Osteoblast (primary cell): ENCODE measurements around the gene KLK15. TPM values are rescaled to one million over a fixed set of nuclear protein-coding genes. Genes with fewer than 3 reads are reported as not detected.

Source experiments
- DNase-seq: peaks from one replicate; pipeline ENCODE4 v3.0.0; 2011; ENCODE audit warnings: low spot score, mixed read lengths; ENCODE audit not compliant: insufficient read length; ENCODE audit errors: missing footprints
- H2AFZ ChIP-seq: 2 replicates; pipeline ENCODE4 v1.6.0; 2011; ENCODE audit warnings: mild to moderate bottlenecking, low read length
- H3K27ac ChIP-seq: 2 replicates; pipeline ENCODE4 v1.5.1; 2011; ENCODE audit warnings: mild to moderate bottlenecking, low read depth, low read length, moderate library complexity
- H3K27me3 ChIP-seq: 2 replicates; pipeline ENCODE4 v1.6.0; 2012; ENCODE audit warnings: mild to moderate bottlenecking, control low read depth, inconsistent platforms, low read length, moderate library complexity; ENCODE audit not compliant: insufficient read depth
- H3K36me3 ChIP-seq: 2 replicates; pipeline ENCODE4 v1.5.1; 2011; ENCODE audit warnings: mild to moderate bottlenecking, low read length, control low read depth, moderate library complexity; ENCODE audit not compliant: insufficient read depth
- H3K4me1 ChIP-seq: 2 replicates; pipeline ENCODE4 v1.5.1; 2011; ENCODE audit warnings: mild to moderate bottlenecking, low read length, control low read depth, moderate library complexity; ENCODE audit not compliant: insufficient read depth
- H3K4me2 ChIP-seq: 2 replicates; pipeline ENCODE4 v1.6.0; 2011; ENCODE audit warnings: mild to moderate bottlenecking, low read length; ENCODE audit not compliant: insufficient read depth
- H3K4me3 ChIP-seq: fragments of 200-600 bp; sonication (generic); 3 replicates; pipeline ENCODE4 v1.5.1; 2012; ENCODE audit warnings: mild to moderate bottlenecking, low read length, inconsistent platforms; ENCODE audit not compliant: insufficient read depth
- H3K79me2 ChIP-seq: 2 replicates; pipeline ENCODE4 v1.6.0; 2012; ENCODE audit warnings: mild to moderate bottlenecking, low read length, control low read depth, inconsistent platforms; ENCODE audit not compliant: insufficient read depth
- H3K9me3 ChIP-seq: 2 replicates; pipeline ENCODE4 v1.5.1; 2011; ENCODE audit warnings: low read depth, low read length, control low read depth
- H4K20me1 ChIP-seq: 2 replicates; pipeline ENCODE4 v1.6.0; 2012; ENCODE audit warnings: mild to moderate bottlenecking, low read length, control low read depth; ENCODE audit not compliant: insufficient read depth
- total RNA-seq: library from RNA; depleted of rRNA; stranded (reverse); fragments of >200 nt; gene quantifications from 2 replicates; pipeline ENCODE4 v1.2.3, GENCODE V29; 2012
- TF ChIP-seq, protein P1 (sequence below): IDR thresholded peaks from 2 replicates; pipeline ENCODE4 v1.5.1; 2011; ENCODE audit warnings: mild to moderate bottlenecking, low read depth, low read length, moderate library complexity; ENCODE audit errors: extremely low read depth

KLK15 gene
- total RNA-seq, 1 donor, result not detected

DNA sequence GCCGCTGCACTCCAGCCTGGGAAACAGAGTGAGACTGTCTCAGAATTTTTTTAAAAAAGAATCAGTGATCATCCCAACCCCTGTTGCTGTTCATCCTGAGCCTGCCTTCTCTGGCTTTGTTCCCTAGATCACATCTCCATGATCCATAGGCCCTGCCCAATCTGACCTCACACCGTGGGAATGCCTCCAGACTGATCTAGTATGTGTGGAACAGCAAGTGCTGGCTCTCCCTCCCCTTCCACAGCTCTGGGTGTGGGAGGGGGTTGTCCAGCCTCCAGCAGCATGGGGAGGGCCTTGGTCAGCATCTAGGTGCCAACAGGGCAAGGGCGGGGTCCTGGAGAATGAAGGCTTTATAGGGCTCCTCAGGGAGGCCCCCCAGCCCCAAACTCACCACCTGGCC, 39.7 kb upstream of the KLK15 start, which contains the start of gene KLK2:
Gene KLK2, plus strand, starts transcription at position 384 of the 400 bp plus-strand sequence. CDS start 35 bp downstream, outside the sequence.
- no peak within 1 kb of the TSS for H3K4me2 ChIP-seq
- H3K9me3 ChIP-seq, result no peaks in the 10 kb centered on the region
- H3K79me2 ChIP-seq, result no peaks in the 10 kb centered on the region
- H3K27ac ChIP-seq, result no peak within 1 kb of the TSS
- no peaks in the 10 kb centered on the region for H4K20me1 ChIP-seq
- no peaks in the 10 kb centered on the region for H3K4me1 ChIP-seq
- H3K4me3 ChIP-seq, result no peak within 1 kb of the TSS
- no peak within 1 kb of the TSS for H2AFZ ChIP-seq
- DNase-seq, result no peak
- TF ChIP-seq, protein P1, sequence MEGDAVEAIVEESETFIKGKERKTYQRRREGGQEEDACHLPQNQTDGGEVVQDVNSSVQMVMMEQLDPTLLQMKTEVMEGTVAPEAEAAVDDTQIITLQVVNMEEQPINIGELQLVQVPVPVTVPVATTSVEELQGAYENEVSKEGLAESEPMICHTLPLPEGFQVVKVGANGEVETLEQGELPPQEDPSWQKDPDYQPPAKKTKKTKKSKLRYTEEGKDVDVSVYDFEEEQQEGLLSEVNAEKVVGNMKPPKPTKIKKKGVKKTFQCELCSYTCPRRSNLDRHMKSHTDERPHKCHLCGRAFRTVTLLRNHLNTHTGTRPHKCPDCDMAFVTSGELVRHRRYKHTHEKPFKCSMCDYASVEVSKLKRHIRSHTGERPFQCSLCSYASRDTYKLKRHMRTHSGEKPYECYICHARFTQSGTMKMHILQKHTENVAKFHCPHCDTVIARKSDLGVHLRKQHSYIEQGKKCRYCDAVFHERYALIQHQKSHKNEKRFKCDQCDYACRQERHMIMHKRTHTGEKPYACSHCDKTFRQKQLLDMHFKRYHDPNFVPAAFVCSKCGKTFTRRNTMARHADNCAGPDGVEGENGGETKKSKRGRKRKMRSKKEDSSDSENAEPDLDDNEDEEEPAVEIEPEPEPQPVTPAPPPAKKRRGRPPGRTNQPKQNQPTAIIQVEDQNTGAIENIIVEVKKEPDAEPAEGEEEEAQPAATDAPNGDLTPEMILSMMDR, result no peak
- H3K27me3 ChIP-seq, result peaks cover 16% of the 10 kb centered on the region
- no peaks in the 10 kb centered on the region for H3K36me3 ChIP-seq

DNA sequence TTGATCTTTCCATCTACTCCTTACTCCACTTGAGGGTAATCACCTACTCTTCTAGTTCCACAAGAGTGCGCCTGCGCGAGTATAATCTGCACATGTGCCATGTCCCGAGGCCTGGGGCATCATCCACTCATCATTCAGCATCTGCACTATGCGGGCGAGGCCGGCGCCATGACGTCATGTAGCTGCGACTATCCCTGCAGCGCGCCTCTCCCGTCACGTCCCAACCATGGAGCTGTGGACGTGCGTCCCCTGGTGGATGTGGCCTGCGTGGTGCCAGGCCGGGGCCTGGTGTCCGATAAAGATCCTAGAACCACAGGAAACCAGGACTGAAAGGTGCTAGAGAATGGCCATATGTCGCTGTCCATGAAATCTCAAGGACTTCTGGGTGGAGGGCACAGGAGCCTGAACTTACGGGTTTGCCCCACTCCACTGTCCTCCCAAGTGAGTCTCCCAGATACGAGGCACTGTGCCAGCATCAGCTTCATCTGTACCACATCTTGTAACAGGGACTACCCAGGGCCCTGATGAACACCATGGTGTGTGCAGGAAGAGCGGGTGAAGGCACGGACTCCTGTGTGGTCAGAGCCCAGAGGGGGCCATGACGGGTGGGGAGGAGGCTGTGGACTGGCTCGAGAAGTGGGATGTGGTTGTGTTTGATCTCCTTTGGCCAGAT, 37.2 kb upstream of the KLK15 start:
- H3K36me3 ChIP-seq, result no peaks in the 10 kb centered on the region
- no peak overlapping the region for H3K4me2 ChIP-seq
- H3K27me3 ChIP-seq, result peaks cover 16% of the 10 kb centered on the region
- no peaks in the 10 kb centered on the region for H3K4me1 ChIP-seq
- H2AFZ ChIP-seq, result no peak overlapping the region
- TF ChIP-seq, protein P1, result no peak
- no peak for DNase-seq
- no peak overlapping the region for H3K27ac ChIP-seq
- no peak overlapping the region for H3K4me3 ChIP-seq
- H3K9me3 ChIP-seq, result no peaks in the 10 kb centered on the region
- H4K20me1 ChIP-seq, result no peaks in the 10 kb centered on the region
- H3K79me2 ChIP-seq, result no peaks in the 10 kb centered on the region

DNA sequence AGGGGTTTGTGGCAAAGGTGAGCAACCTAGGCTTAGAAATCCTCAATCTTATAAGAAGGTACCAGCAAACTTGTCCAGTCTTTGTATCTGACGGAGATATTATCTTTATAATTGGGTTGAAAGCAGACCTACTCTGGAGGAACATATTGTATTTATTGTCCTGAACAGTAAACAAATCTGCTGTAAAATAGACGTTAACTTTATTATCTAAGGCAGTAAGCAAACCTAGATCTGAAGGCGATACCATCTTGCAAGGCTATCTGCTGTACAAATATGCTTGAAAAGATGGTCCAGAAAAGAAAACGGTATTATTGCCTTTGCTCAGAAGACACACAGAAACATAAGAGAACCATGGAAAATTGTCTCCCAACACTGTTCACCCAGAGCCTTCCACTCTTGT, 36.1 kb upstream of the KLK15 start:
- TF ChIP-seq, protein P1, result no peak
- H3K4me2 ChIP-seq, result no peak overlapping the region
- H4K20me1 ChIP-seq, result no peaks in the 10 kb centered on the region
- no peaks in the 10 kb centered on the region for H3K79me2 ChIP-seq
- no peaks in the 10 kb centered on the region for H3K4me1 ChIP-seq
- H3K27ac ChIP-seq, result no peak overlapping the region
- no peak for DNase-seq
- no peak overlapping the region for H2AFZ ChIP-seq
- peaks cover 13% of the 10 kb centered on the region for H3K27me3 ChIP-seq
- no peaks in the 10 kb centered on the region for H3K9me3 ChIP-seq
- H3K4me3 ChIP-seq, result no peak overlapping the region
- no peaks in the 10 kb centered on the region for H3K36me3 ChIP-seq

DNA sequence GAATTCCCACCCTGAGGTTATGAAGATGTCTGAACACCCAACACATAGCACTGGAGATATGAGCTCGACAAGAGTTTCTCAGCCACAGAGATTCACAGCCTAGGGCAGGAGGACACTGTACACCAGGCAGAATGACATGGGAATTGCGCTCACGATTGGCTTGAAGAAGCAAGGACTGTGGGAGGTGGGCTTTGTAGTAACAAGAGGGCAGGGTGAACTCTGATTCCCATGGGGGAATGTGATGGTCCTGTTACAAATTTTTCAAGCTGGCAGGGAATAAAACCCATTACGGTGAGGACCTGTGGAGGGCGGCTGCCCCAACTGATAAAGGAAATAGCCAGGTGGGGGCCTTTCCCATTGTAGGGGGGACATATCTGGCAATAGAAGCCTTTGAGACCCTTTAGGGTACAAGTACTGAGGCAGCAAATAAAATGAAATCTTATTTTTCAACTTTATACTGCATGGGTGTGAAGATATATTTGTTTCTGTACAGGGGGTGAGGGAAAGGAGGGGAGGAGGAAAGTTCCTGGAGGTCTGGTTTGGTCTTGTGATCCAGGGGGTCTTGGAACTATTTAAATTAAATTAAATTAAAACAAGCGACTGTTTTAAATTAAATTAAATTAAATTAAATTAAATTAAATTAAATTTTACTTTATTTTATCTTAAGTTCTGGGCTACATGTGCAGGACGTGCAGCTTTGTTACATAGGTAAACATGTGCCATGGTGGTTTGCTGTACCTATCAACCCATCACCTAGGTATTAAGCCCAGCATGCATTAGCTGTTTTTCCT, 28.3 kb upstream of the KLK15 start:
- no peak for DNase-seq
- Histone ChIP-seq H3K36me3 (no peaks in the 10 kb centered on the region), H3K4me1 (no peaks in the 10 kb centered on the region), H3K4me2 (no peak overlapping the region), H3K27ac (no peak overlapping the region), H3K27me3 (peaks cover 9% of the 10 kb centered on the region), H3K9me3 (no peaks in the 10 kb centered on the region), H3K79me2 (no peaks in the 10 kb centered on the region), H2AFZ (no peak overlapping the region), H3K4me3 (no peak overlapping the region), H4K20me1 (no peaks in the 10 kb centered on the region)
- TF ChIP-seq, protein P1, result no peak
